ENCODE measurements around the gene ZNF695. TPM values are rescaled to one million over a fixed set of nuclear protein-coding genes. Genes with fewer than 3 reads are reported as not detected.

ZNF695 gene
- 1.4 to 1.9 TPM (median 1.7 TPM) in 3 replicates for total RNA-seq
- long read RNA-seq, partial matches to known transcripts = 1 of 1 reads
- long read RNA-seq, other reads (novel, unspliced or antisense) = 0 of 1 reads

- TF ChIP-seq, protein P1, sequence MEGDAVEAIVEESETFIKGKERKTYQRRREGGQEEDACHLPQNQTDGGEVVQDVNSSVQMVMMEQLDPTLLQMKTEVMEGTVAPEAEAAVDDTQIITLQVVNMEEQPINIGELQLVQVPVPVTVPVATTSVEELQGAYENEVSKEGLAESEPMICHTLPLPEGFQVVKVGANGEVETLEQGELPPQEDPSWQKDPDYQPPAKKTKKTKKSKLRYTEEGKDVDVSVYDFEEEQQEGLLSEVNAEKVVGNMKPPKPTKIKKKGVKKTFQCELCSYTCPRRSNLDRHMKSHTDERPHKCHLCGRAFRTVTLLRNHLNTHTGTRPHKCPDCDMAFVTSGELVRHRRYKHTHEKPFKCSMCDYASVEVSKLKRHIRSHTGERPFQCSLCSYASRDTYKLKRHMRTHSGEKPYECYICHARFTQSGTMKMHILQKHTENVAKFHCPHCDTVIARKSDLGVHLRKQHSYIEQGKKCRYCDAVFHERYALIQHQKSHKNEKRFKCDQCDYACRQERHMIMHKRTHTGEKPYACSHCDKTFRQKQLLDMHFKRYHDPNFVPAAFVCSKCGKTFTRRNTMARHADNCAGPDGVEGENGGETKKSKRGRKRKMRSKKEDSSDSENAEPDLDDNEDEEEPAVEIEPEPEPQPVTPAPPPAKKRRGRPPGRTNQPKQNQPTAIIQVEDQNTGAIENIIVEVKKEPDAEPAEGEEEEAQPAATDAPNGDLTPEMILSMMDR (IDR thresholded peaks at IDR 0.05) = peak; percentile 32
- Mint-ChIP-seq H3K4me1 (ENCODE audit: low read depth) (peaks cover 11% of the 10 kb centered on the region), H3K27me3 (ENCODE audit: low read depth) (no peaks in the 10 kb centered on the region), H3K27ac (ENCODE audit: unreplicated experiment) (peak within 1 kb of the TSS; percentile 100), H3K36me3 (ENCODE audit: low read depth) (peaks cover 13% of the 10 kb centered on the region), H3K9me3 (ENCODE audit: low read depth) (peaks cover 21% of the 10 kb centered on the region), H3K4me3 (ENCODE audit: unreplicated experiment) (peak within 1 kb of the TSS; percentile 100)
- peak; percentile 98 for DNase-seq (ENCODE audit: low spot score)
Measured at GRCh38 chr1:247007511-247008405, at the start of gene ZNF695. Gene ZNF695, minus strand, starts transcription at chr1:247008057. Its CDS starts 149 bp downstream, at chr1:247007908.

DNA sequence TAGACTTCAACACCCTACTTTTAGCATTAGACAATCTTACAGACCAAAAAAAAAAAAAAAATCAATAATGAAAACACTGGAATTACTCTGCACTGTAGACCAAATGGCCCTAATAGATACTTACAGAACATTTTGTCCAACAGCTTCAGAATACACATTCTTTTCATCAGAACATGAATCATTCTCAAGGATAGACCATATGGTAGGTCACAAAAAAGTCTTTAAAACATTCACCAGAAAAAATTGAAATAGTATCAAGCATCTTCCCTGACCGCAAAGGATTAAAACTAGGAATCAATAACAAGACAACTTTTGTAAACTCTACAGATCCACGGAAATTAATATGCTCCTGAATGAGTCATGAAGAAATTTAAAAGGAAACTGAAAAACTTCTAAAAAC lies 48.2 kb upstream of the ZNF695 start:
- H3K4me1 Mint-ChIP-seq (ENCODE audit: low read depth) = peaks cover 23% of the 10 kb centered on the region
- TF ChIP-seq, protein P1 (IDR thresholded peaks at IDR 0.05) = no peak
- no peak overlapping the region for H3K4me3 Mint-ChIP-seq (ENCODE audit: unreplicated experiment)
- H3K9me3 Mint-ChIP-seq (ENCODE audit: low read depth) = peaks cover 47% of the 10 kb centered on the region
- DNase-seq (ENCODE audit: low spot score) = no peak
- peak overlapping the region; percentile 20 for H3K27ac Mint-ChIP-seq (ENCODE audit: unreplicated experiment)
- no peaks in the 10 kb centered on the region for H3K27me3 Mint-ChIP-seq (ENCODE audit: low read depth)
- peaks cover 17% of the 10 kb centered on the region for H3K36me3 Mint-ChIP-seq (ENCODE audit: low read depth)

DNA sequence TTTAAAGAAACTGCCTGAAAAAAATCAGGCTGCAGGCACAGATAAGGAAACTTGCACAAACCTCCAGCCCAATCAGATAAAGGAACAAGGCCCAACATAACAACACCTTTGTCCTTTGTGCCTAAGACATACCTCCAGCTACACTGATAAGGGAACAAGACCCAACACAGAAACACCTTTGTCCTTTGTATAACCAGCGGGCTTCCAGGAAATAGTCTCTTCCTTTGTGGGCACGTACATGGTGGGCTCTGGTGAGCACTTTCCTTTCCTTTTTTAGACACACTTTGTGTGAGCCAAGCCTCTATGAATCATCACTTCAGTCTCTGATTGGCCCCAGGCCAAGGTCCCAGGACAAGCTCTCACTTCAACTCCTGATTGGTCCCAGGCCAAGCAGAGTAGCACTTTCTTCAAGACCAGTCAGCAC lies 47.1 kb upstream of the ZNF695 start:
- H3K27me3 Mint-ChIP-seq (ENCODE audit: low read depth) = no peaks in the 10 kb centered on the region
- TF ChIP-seq, protein P1 (IDR thresholded peaks at IDR 0.05) = no peak
- peak overlapping the region; percentile 15 for H3K27ac Mint-ChIP-seq (ENCODE audit: unreplicated experiment)
- H3K9me3 Mint-ChIP-seq (ENCODE audit: low read depth) = peaks cover 50% of the 10 kb centered on the region
- peaks cover 23% of the 10 kb centered on the region for H3K4me1 Mint-ChIP-seq (ENCODE audit: low read depth)
- H3K4me3 Mint-ChIP-seq (ENCODE audit: unreplicated experiment) = no peak overlapping the region
- no peak for DNase-seq (ENCODE audit: low spot score)
- peaks cover 19% of the 10 kb centered on the region for H3K36me3 Mint-ChIP-seq (ENCODE audit: low read depth)

- TF ChIP-seq, protein P1 (IDR thresholded peaks at IDR 0.05) = no peak
- H3K27ac Mint-ChIP-seq (ENCODE audit: unreplicated experiment) = no peak overlapping the region
- peaks cover 26% of the 10 kb centered on the region for H3K36me3 Mint-ChIP-seq (ENCODE audit: low read depth)
- peaks cover 62% of the 10 kb centered on the region for H3K9me3 Mint-ChIP-seq (ENCODE audit: low read depth)
- no peaks in the 10 kb centered on the region for H3K27me3 Mint-ChIP-seq (ENCODE audit: low read depth)
- DNase-seq (ENCODE audit: low spot score) = no peak
- no peak overlapping the region for H3K4me3 Mint-ChIP-seq (ENCODE audit: unreplicated experiment)
- H3K4me1 Mint-ChIP-seq (ENCODE audit: low read depth) = no peaks in the 10 kb centered on the region
Measured at GRCh38 chr1:247047702-247048101, 39.8 kb upstream of the ZNF695 start.

DNA sequence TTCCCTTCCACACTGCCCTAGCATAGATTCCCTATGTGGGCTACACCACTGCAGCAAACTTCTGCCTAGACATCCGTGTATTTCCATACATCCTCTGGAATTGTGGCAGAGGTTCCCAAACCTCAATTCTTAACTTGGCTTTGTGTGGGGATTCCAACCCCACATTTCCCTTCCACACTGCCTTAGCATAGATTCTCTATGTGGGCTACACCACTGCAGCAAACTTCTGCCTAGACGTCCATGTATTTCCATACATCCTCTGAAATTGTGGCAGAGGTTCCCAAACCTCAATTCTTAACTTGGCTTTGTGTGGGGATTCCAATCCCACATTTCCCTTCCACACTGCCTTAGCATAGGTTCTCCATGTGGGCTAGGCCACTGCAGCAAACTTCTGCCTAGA lies 39.4 kb upstream of the ZNF695 start:
- Mint-ChIP-seq H3K4me3 (ENCODE audit: unreplicated experiment) (no peak overlapping the region), H3K36me3 (ENCODE audit: low read depth) (peaks cover 23% of the 10 kb centered on the region), H3K4me1 (ENCODE audit: low read depth) (no peaks in the 10 kb centered on the region), H3K27me3 (ENCODE audit: low read depth) (no peaks in the 10 kb centered on the region), H3K27ac (ENCODE audit: unreplicated experiment) (no peak overlapping the region), H3K9me3 (ENCODE audit: low read depth) (peaks cover 62% of the 10 kb centered on the region)
- TF ChIP-seq, protein P1 (IDR thresholded peaks at IDR 0.05) = no peak
- DNase-seq (ENCODE audit: low spot score) = no peak
